GM12878 (cell line): ENCODE measurements around the gene PLK5. TPM values are rescaled to one million over a fixed set of nuclear protein-coding genes. Genes with fewer than 3 reads are reported as not detected.

Source experiments
- ATAC-seq: fragments of 200-7000 bp; cut with Tn5 transposase; 3 replicates; pipeline ENCODE4 v1.9.1; 2020; ENCODE audit warnings: mild to moderate bottlenecking, moderate library complexity
- BruUV-seq: library from RNA; stranded (reverse); fragments of 400-500 nt; replicated peaks from 2 replicates; lab custom pipeline; 2021; lab: Mats Ljungman, UMichigan
- CTCF ChIA-PET: fragments of 300-600 bp; sonication (Branson Sonifier 250); formaldehyde crosslinking; extraction: SDS; loops from one replicate; lab custom pipeline; 2021; ENCODE audit warnings: inconsistent platforms; lab: Yijun Ruan, JAX
- POLR2A ChIA-PET: fragments of 350-600 bp; formaldehyde crosslinking; extraction: SDS; loops from one replicate; lab custom pipeline; 2021; ENCODE audit warnings: inconsistent platforms; lab: Charles Lee
- RAD21 ChIA-PET: fragments of 300-600 bp; sonication (Branson Sonifier 250); formaldehyde crosslinking; loops from one replicate; lab custom pipeline; 2023; ENCODE audit warnings: antibody characterized with exemption; ENCODE audit not compliant: unreplicated experiment; lab: Charles Lee
- SMC1A ChIA-PET: fragments of 300-600 bp; sonication (Branson Sonifier 250); formaldehyde crosslinking; loops from one replicate; lab custom pipeline; 2023; ENCODE audit not compliant: unreplicated experiment, uncharacterized antibody; lab: Charles Lee
- DNase-seq: peaks from one replicate; pipeline ENCODE4 v3.0.0-alpha.2; 2011; ENCODE audit warnings: low read depth, low spot score
- FAIRE-seq: peaks from 3 replicates; lab custom pipeline; 2011; peaks lifted over from hg19 to GRCh38; lab: Jason Lieb, UNC
- H2AFZ ChIP-seq: 2 replicates; pipeline ENCODE4 v1.6.0; 2011; ENCODE audit warnings: low read depth, low read length, control low read depth; ENCODE audit not compliant: control insufficient read depth
- H3K27ac ChIP-seq: 2 replicates; pipeline ENCODE4 v1.5.1; 2011; ENCODE audit warnings: control low read depth; ENCODE audit not compliant: control insufficient read depth, insufficient read depth
- H3K27me3 ChIP-seq, 2 experiments: replicated peaks in 1 of 2; 2 replicates each; pipeline versions ENCODE4 v1.6.0 to v1.6.1; 2011; ENCODE audit warnings: low read length in 1 of 2; ENCODE audit not compliant: control insufficient read depth in 2 of 2, insufficient read depth in 2 of 2
- H3K36me3 ChIP-seq, 2 experiments: 2 replicates each; pipeline ENCODE4 v1.5.1; 2011; ENCODE audit warnings: low read length in 1 of 2; ENCODE audit not compliant: control insufficient read depth in 2 of 2, insufficient read depth in 2 of 2
- H3K4me1 ChIP-seq: 2 replicates; pipeline ENCODE4 v1.6.1; 2011; ENCODE audit warnings: mild to moderate bottlenecking, low read length, moderate library complexity, mixed read lengths; ENCODE audit not compliant: control insufficient read depth, insufficient read depth
- H3K4me2 ChIP-seq: 2 replicates; pipeline ENCODE4 v1.6.0; 2011; ENCODE audit warnings: control low read depth; ENCODE audit not compliant: control insufficient read depth, insufficient read depth
- H3K4me3 ChIP-seq: fragments of 200-600 bp; sonication (generic); 2 replicates; pipeline ENCODE4 v1.5.1; 2016
- H3K79me2 ChIP-seq: 2 replicates; pipeline ENCODE4 v1.6.0; 2011; ENCODE audit warnings: low read length; ENCODE audit not compliant: control insufficient read depth, insufficient read depth
- H3K9ac ChIP-seq: 2 replicates; pipeline ENCODE4 v1.8.0; 2011; ENCODE audit warnings: low read length, control low read depth, mixed read lengths; ENCODE audit not compliant: control insufficient read depth, insufficient read depth
- H3K9me3 ChIP-seq: replicated peaks from 3 replicates; pipeline ENCODE4 v1.5.1; 2011; ENCODE audit warnings: mild to moderate bottlenecking, low read length; ENCODE audit not compliant: control insufficient read depth, insufficient read depth
- H4K20me1 ChIP-seq: 2 replicates; pipeline ENCODE4 v1.6.0; 2011; ENCODE audit not compliant: control insufficient read depth, insufficient read depth
- CHD2 ChIP-seq: IDR thresholded peaks from 2 replicates; pipeline ENCODE4 v1.6.1; 2011; ENCODE audit warnings: low read depth, low read length, improper control_type of control experiment, borderline replicate concordance
- ETV6 ChIP-seq, 2 experiments: fragments of 450-650 bp in 1 of 2; IDR thresholded peaks in 1 of 2; conservative IDR thresholded peaks in 1 of 2; 2 replicates each; pipeline ENCODE4 v1.6.1; 2014; ENCODE audit warnings: antibody characterized with exemption in 1 of 2, borderline replicate concordance in 1 of 2, low read depth in 1 of 2, mild to moderate bottlenecking in 1 of 2, moderate library complexity in 1 of 2
- FOS ChIP-seq: IDR thresholded peaks from 3 replicates; pipeline ENCODE4 v1.6.1; 2011; ENCODE audit warnings: borderline replicate concordance; ENCODE audit not compliant: insufficient read length; ENCODE audit errors: extremely low read depth
- FOXK2 ChIP-seq: fragments of 450-650 bp; IDR thresholded peaks from 2 replicates; pipeline ENCODE4 v1.6.1; 2017; ENCODE audit warnings: mild to moderate bottlenecking, moderate library complexity
- FOXM1 ChIP-seq: IDR thresholded peaks from 2 replicates; pipeline ENCODE4 v1.6.1; 2012; ENCODE audit warnings: low read depth, mild to moderate bottlenecking, inconsistent platforms, low read length, moderate library complexity
- GABPA ChIP-seq: IDR thresholded peaks from 2 replicates; pipeline ENCODE4 v1.6.1; 2014; ENCODE audit warnings: antibody characterized with exemption, low read depth, mild to moderate bottlenecking, inconsistent platforms
- MTA3 ChIP-seq: IDR thresholded peaks from 2 replicates; pipeline ENCODE4 v1.6.1; 2012; ENCODE audit warnings: low read length, inconsistent platforms, borderline replicate concordance
- MXI1 ChIP-seq: fragments of 150-350 bp; IDR thresholded peaks from 2 replicates; pipeline ENCODE4 v1.6.1; 2011; ENCODE audit warnings: low read depth, mild to moderate bottlenecking, inconsistent platforms, low read length, improper control_type of control experiment
- NBN ChIP-seq: fragments of 450-650 bp; IDR thresholded peaks from 2 replicates; pipeline ENCODE4 v1.6.1; 2016
- NFXL1 ChIP-seq: fragments of 450-650 bp; IDR thresholded peaks from 2 replicates; pipeline ENCODE4 v1.6.1; 2017; ENCODE audit warnings: antibody characterized with exemption, mild to moderate bottlenecking, borderline replicate concordance
- POLR2A ChIP-seq: IDR thresholded peaks from 2 replicates; pipeline ENCODE4 v1.6.1; 2011; ENCODE audit warnings: low read depth, mild to moderate bottlenecking, low read length
- POLR2AphosphoS2 ChIP-seq: IDR thresholded peaks from 2 replicates; pipeline ENCODE4 v1.6.1; 2011; ENCODE audit warnings: low read depth, mild to moderate bottlenecking, low read length, improper control_type of control experiment, moderate library complexity
- SIN3A ChIP-seq: IDR thresholded peaks from 2 replicates; pipeline ENCODE4 v1.6.1; 2012; ENCODE audit warnings: low read depth, low read length, improper control_type of control experiment
- SPI1 ChIP-seq: IDR thresholded peaks from 2 replicates; pipeline ENCODE4 v1.6.1; 2011; ENCODE audit warnings: low read depth, mild to moderate bottlenecking, low read length, moderate library complexity, borderline replicate concordance; ENCODE audit not compliant: insufficient read depth
- TBL1XR1 ChIP-seq: IDR thresholded peaks from 2 replicates; pipeline ENCODE4 v1.6.1; 2012; ENCODE audit warnings: low read depth, low read length, improper control_type of control experiment
- TCF7 ChIP-seq: IDR thresholded peaks from 2 replicates; pipeline ENCODE4 v1.6.1; 2014; ENCODE audit warnings: antibody characterized with exemption, borderline replicate concordance
- YY1 ChIP-seq: IDR thresholded peaks from 2 replicates; pipeline ENCODE4 v1.6.1; 2011; ENCODE audit warnings: low read depth, mild to moderate bottlenecking, low read length
- ZNF274 ChIP-seq: IDR thresholded peaks from one replicate; pipeline ENCODE4 v1.8.0; 2011; ENCODE audit not compliant: insufficient read length, insufficient read depth
- ZZZ3 ChIP-seq: IDR thresholded peaks from 2 replicates; pipeline ENCODE4 v1.6.1; 2011; ENCODE audit warnings: low read depth; ENCODE audit not compliant: control insufficient read depth, insufficient read length
- WGBS: methylation state at CpG from one replicate; pipeline ENCODE4 v1.1.6; 2016; ENCODE audit warnings: low lambda C conversion rate; ENCODE audit not compliant: insufficient replicate concordance, insufficient coverage; ENCODE audit errors: missing lambda C conversion rate; 5-methylcytosine and 5-hydroxymethylcytosine counted together
- in situ Hi-C: fragments of 300-500 bp; cut with MboI; formaldehyde crosslinking; loops from 9 replicates; pipeline ENCODE4 v1.14.3; 2018; ENCODE audit warnings: mixed read lengths
- intact Hi-C: fragments of 100-400 bp; cut with micrococcal nuclease; formaldehyde crosslinking; loops from one replicate; pipeline ENCODE4 v1.14.2; 2022; ENCODE audit not compliant: unreplicated experiment
- polyA plus RNA-seq, 11 experiments: library from polyadenylated mRNA; depleted of rRNA in 4 of 11; unstranded in 6 of 11; stranded (reverse) in 5 of 11; fragments of >200 nt; fragmentation: Nextera tagmentation in 4 of 11; fragmentation: Illumina TruSeq in 1 of 11; extraction: Ambion mirVana in 4 of 11; extraction: Trizol in 1 of 11; gene quantifications; 1 replicate in 1 of 11; 2 replicates in 10 of 11; pipeline versions ENCODE4 v1.2.1 to v1.2.3, GENCODE V29; 2011 to 2016; ENCODE audit warnings: inconsistent platforms in 2 of 11, missing spikeins in 2 of 11, low read depth in 1 of 11
- total RNA-seq, 4 experiments: library from RNA; depleted of rRNA in 3 of 4; stranded (reverse); fragments of >200 nt in 3 of 4; fragmentation: Illumina TruSeq in 1 of 4; extraction: Trizol in 1 of 4; gene quantifications; 2 replicates each; pipeline versions ENCODE4 v1.2.1 to v1.2.3, GENCODE V29; 2013 to 2021

The PLK5 gene
- total and polyA plus RNA-seq, 10 of the 15 experiments (the other 5 are each of a cell fraction or from before 2014, with no cell fraction given) = 0.13 TPM; not detected in 9

GRCh38 chr19:1492474-1493006 lies 31.3 kb upstream of the PLK5 start:
- Histone ChIP-seq H3K9ac (no peak overlapping the region), H3K4me2 (no peak overlapping the region), H3K4me1 (no peaks in the 10 kb centered on the region; the same call in 1 of the 2 replicates), H4K20me1 (no peaks in the 10 kb centered on the region), H3K4me3 (no peak overlapping the region), H3K27me3 (no peaks in the 10 kb centered on the region; a peak in 1 of 4 replicates), H3K79me2 (no peaks in the 10 kb centered on the region), H3K9me3 (no peaks in the 10 kb centered on the region), H3K27ac (no peak overlapping the region), H3K36me3 (no peaks in the 10 kb centered on the region), H2AFZ (no peak overlapping the region)
- FAIRE-seq = no peak
- DNase-seq = no peak
- no peak for ATAC-seq
- TF ChIP-seq NBN = no peak
- no peak for TF ChIP-seq ZZZ3
- TF ChIP-seq MXI1 = no peak
- TF ChIP-seq FOXM1 = no peak
- TF ChIP-seq ZNF274 = no peak
- TF ChIP-seq FOS = no peak
- no peak for TF ChIP-seq POLR2A
- TF ChIP-seq GABPA = no peak
- no peak for TF ChIP-seq CHD2
- no peak for TF ChIP-seq POLR2AphosphoS2
- TF ChIP-seq TCF7 = no peak
- TF ChIP-seq YY1 = no peak
- TF ChIP-seq SIN3A = no peak
- no peak for TF ChIP-seq MTA3
- TF ChIP-seq FOXK2 = no peak
- no peak for TF ChIP-seq TBL1XR1
- TF ChIP-seq ETV6 (conservative IDR thresholded peaks at IDR 0.05 in 1 of 2, IDR thresholded peaks at IDR 0.05 in 1 of 2; ENCODE audit: borderline replicate concordance in 1 of 2, low read depth in 1 of 2) = no peak
- TF ChIP-seq SPI1 = no peak
- no peak for TF ChIP-seq NFXL1
- RAD21 ChIA-PET = no interaction called here
- POLR2A ChIA-PET = no interaction called here
- in situ Hi-C loops (no loop called here), intact Hi-C loops (no loop called here)
- CTCF ChIA-PET = no interaction called here
- SMC1A ChIA-PET = no interaction called here
- WGBS = 41% methylated on average over 10 of the region's 10 CpGs
- no TSS peak for BruUV-seq
